DMS53 (cell line): ENCODE data around the gene AOX1.
"Not testable (repeated sequence)": the region's sequence is repeated elsewhere in the genome, so short reads cannot be mapped to it uniquely, and the experiment has no call there.

Experiments
- DNase-seq: peaks from one replicate; lab custom pipeline; 2025; lab: John Stamatoyannopoulos, UW

Gene AOX1

DNA sequence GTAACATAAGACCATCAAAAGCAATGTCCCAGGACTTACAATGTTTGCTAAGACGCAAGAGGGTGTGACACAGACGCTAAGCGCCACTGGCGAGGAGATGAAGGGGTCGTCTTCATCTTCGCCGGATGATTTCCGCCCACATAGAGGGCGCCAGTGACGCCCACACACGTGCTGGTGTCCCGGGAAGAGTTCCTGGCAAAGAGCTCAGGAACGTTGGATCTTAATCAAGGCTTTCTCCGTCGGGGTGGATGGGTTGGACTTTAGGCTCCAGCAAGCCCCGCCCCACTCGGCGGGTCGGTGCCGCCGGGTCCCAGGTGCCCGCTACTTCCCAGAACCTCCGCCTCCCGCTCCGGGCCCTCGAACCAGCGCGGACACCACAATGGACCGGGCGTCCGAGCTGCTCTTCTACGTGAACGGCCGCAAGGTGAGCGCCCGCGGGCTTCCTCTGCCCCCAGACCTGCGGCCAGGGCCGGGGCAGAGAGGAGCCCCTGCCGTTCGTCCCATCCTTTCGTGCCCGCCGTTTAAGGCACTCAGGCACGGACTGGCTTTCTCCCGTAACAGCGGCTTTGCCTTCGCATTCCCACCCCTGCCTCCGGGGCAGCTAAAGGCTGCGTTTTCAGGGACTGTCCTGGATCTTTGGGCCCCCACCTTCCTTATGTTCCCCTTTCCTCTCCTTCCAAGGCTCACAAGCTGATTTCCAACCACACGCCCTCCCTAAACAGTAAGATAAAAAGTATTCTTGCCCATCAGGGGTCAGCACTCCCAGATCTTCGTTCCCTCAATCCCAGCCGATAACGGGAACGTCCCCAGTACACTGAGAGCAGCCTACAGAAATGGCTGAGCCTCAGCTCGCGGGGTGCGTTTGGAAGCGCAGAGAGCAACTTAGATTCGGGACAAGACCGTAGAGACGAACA, at the start of gene AOX1:
Gene AOX1 (plus strand): TSS at position 285 of the 914 bp plus-strand sequence. CDS start 95 bp downstream, at position 380.
- peak; percentile 72 for DNase-seq

DNA sequence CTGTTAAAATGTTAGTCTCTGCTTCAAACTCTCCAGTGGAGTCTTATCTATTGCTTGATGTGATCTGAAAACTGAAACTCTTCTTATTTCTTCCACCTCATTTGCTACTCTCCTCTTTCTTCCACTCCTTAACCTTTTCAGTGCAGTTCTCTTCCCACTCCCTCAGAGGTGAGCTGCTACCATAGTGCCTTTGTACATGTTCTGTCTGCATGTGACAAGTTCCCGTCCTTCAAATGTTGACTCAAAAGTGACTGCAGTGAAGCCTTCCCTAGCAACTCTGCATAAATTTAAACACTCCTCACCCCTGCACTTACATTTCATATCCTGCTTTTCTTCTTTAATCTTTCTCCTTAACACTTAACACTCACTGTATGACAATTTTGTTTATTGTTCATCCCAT, 47.7 kb upstream of the AOX1 start:
- DNase-seq: no peak

DNA sequence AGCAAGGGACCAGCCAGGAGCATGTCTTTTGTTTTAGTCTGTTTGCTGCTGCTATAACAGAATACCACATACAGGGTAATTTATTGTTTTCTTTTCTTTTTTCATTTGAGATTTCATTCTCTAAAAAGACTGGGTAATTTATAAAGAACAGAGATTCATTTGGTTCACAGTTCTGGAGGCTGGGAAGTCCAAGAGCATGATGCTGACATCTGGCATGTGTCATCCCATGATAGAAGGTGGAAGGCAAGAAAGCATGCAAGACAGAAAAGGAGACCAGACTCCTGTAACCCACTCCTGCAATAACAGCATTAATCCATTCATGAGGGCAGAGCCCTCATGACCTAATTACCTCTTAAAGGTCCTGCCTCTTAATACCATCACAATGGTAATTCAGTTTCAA, 45.0 kb upstream of the AOX1 start:
- DNase-seq: no peak

DNA sequence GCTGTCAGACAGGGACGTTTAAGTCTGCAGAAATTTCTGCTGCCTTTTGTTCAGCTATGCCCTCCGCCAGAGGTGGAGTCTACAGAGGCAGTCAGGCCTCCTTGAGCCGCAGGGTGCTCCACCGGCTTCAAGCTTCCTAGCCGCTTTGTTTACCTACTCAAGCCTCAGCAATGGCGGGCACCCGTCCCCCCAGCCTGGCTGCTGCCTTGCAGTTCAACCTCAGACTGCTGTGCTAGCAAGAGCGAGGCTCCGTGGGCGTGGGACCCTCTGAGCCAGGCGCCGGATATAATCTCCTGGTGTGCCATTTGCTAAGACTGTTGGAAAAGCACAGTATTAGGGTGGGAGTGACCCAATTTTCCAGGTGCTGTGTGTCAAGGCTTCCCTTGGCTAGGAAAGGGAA, 19.2 kb upstream of the AOX1 start:
- DNase-seq: not testable (repeated sequence)

DNA sequence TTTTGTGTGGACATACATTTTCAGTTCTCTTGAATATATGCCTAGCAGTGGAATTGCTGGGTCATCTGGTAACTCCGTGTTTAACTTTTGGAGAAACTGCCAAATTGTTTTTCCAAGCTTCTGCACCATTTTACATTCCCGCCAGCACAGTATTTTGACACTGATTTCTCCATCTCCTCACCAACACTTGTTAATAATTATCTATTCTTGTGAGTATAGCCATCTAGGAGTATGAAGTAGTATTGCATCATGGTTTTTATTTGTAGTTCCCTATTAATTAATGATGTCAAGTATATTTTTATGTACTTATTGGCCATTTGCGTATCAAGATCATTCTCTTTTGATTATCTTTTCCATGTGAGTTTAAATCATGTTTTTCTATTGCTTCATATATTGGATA, 17.9 kb upstream of the AOX1 start:
- no peak for DNase-seq

DNA sequence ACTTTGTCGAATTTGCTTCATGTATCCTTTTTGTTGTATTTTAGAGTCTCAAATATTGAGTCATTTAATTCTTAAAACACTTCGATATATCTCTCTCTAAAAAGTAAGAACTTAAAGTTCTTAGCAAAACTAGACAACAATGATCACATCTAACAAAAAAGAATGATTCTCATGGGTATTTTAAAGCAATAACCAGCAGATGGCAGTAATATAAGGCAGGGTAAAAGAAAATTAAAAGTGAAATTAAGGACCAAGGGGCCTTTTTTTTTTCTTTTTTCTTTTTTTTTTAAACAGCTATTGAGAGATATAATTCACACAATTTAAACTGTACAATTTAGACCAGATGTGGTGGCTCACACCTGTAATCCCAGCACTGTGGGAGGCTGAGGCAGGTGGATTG, 9.9 kb upstream of the AOX1 start:
- DNase-seq: peak; percentile 50

DNA sequence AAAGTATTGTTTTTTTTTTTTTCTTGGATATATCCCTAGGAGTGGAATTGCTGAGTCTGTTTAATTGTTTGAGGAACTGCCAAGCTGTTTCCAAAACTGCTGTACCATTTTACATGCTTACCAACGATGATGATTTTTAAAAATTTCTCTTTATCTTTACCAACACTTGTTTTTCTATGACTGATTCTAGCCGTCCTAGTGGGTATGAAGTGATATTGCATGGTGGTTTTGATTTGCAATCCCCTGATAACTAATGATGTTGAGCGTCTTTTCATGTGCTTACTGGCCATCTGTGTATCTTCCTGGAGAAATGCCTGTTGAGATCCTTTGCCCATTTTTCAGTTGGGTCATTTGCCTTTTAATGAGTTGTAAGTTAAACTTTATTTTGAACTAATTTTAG, 8.8 kb upstream of the AOX1 start:
- DNase-seq: no peak

DNA sequence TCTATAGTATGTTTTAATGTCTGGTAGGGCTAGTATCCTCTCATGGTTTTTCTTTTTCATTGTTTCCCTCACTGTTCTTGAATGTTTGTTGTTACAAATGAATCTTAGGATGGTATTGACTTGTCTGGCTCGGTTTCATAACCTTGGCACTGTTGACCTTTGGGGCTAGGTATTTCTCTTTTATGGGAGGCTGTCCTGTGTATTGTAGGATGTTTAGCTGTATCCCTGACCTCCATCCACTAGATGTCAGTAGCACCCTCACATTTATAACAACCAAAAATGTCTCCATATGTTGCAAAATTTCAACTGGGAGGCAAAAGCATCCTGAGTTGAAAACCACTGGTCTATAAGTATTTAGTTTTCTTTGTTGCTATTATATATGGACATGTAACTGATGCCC, 7.0 kb upstream of the AOX1 start:
- peak; percentile 64 for DNase-seq

DNA sequence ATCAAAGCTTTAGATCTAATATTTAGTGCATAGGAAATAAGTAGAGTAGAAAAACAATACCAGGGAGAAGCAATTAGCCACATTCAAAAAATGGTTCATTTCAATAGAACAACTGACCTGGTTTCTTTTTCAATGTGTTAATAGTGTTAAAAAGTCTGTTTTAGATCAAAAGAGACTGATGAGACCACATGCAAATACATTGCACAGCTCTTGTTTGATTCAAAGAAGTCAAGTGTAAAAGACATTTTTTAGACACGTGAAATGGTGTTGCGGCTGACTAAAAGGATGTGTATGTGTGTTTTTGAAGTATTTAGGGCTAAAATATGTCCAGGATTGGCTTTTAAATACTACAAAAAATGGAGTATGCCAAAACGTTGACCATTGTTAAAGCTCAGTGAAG, 1.2 kb upstream of the AOX1 start:
- no peak for DNase-seq

DNA sequence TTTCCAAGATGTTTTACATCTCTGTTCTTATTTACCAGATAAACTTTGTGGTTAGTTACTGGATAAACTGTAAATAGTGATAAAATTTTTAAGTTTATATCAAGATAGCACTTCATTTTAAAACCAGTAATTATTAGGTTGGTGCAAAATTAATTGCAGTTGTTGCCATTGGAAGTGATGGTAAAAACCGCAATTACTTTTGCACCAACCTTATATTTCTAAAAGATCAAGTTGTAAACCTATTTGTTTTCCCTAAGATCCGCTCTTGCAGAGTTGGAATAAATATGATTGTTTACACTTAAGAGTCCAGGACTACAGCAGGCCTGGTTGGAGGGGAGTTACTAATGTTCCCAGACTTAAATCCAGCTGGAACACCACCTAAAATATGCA, 479 bp upstream of the AOX1 start:
- DNase-seq: no peak

DNA sequence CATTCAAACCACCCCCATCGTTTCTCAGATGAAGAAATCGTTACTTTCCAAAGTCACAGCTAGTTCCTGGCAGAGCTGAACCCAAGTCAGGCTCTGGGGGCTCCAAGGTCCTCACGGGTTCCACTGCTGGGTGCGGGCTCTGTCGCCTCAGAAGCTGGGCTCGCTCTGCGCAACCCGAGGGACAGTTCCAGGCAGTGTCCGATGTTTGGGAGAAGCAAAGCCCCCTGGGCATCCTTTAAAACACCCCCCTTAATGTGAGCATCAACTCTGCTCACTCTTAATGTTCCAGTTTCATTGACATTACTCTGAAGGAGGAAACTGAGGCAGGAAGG, 796 bp downstream of the AOX1 start:
- no peak for DNase-seq

DNA sequence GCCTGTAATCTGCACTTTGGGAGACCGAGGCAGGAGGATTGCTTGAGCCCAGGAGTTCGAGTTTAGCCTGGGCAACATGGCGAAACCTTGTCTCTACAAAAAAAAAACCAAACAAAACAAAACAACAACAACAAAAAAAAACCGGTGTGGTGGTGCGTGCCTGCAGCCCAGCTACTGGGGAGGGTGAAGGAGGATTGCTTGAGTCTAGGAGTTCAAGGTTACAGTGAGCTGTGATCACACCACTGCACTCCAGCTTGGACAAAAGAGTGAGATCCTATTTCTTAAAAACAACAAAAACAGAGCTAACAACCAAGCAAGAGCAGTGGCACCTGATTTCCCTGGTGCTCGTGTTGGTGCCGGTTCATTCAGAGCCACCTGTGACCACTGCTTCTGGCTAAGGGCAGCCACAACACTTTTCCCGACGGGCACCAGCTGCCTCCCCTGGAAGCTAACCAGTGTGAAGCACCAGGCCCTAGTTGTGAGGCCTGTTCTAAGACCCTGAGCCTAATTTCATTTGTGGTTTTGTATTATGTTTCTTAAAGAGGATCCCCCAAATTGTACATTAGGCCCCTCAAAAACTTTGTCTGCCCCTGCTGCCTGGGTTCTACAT, 1.3 kb downstream of the AOX1 start:
- DNase-seq: no peak

DNA sequence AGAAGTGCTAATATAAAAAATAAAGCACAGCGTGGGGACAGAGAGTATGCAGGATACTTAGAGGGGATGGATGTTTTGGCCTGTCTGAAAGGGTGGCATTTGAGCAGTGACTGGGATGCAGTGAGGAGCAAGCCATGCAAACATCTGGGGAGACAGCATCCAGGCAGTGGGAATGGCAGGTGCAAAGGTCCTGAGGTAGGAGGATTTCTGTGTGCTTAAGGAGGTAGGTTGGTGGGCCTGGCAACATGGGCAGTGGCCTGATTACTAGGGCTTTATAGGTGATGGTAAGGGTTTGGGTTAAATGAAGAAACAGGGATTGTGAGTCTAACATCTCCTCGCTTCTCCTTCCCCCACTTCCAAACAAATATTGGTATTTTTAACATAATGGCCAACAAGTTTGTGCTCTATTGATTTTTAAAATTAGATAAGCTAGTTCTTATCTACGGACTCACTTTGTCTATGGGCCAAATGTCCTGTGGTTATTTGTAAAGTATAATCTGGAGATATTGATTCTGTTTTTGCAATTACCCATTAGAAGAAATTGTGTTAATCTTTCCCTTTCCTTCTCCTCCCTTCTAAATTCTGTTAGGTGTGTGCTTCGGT, 2.4 kb downstream of the AOX1 start:
- DNase-seq: no peak

DNA sequence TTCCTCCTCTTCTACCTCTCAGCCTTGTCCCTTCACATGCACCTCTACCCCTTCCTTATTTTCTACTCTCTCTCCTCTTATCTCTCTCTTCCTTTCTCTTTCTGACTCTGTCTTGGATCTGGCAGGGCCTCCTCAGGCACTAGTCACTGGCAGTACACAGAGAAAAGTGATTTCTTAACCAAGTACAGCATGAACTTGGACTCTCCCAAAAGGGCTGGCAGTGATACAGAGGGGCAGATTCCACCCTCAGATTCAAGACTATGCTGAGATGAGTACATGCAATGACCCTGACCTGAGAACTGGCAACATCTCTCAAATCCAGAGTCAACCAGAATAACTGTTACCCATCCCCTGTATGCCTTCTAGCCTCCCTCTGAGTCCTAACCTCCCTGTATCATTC, 4.3 kb downstream of the AOX1 start:
- no peak for DNase-seq

DNA sequence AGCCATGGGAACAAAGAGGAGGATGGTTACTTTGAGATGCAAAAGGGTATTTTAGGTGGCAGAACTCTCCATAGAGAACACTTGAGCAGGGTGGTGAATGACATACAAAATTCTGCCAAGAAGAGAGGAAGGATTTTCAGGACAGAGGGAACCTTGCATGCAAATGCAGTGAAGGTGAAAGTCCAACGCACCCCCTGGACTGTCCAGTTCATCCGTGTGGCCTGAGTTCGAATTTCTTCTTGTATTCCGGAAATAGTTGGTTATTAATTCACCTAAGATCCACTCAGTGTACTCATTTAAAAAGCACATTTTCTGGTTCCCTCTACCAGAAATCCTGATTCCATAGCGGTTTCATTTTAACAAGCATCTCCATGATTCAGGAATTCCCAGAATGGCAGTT, 5.5 kb downstream of the AOX1 start:
- DNase-seq: no peak

DNA sequence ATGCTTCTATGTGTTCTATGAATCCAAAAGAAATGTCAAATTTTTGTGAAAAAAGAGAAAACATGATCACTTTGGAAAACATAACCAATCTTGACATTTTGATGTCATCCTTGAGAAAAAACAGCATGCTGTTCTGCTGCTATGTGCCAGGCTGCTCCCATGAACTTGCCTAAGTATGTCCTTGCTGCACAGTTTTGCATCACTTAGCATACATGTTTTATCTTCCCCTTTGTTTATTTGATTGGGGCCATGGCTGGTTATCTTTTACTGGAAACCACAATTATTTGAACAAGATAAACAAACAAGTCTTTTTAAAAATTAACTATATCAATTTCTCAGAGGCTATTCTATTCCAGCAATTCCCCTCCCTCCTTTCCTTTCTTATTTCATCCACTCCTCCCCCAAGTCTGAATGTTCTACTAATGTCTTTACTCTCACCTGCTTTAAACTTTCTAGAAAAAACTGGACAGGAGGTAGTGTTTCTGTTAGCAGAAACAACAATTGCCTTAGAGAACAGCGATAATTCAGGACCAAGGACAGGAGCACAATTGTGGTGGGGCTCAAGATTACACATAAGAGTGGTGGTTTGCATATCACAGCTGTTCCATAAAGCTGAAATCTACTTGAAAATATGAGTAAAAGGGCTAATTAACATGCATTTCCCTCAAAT, 6.7 kb downstream of the AOX1 start:
- DNase-seq: peak; percentile 46

DNA sequence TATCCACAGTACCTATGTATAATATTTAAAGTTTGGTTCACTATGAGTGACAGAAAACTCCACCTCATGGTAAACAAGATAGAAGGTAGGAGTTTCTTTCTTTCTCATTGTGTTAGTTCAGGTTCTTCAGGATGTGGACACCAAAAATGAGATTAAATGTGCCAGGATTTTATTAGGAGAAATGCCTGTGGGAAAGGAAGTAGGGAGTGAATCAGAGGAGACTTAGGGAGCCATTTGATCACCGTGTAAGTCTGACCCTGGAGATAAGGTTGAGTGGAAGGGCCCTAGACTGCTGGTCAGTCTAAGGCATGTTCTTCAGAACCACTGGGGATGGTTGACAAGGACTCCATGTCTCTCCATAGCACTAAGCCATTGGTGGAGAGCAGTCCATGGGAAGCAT, 8.1 kb downstream of the AOX1 start:
- DNase-seq: no peak

DNA sequence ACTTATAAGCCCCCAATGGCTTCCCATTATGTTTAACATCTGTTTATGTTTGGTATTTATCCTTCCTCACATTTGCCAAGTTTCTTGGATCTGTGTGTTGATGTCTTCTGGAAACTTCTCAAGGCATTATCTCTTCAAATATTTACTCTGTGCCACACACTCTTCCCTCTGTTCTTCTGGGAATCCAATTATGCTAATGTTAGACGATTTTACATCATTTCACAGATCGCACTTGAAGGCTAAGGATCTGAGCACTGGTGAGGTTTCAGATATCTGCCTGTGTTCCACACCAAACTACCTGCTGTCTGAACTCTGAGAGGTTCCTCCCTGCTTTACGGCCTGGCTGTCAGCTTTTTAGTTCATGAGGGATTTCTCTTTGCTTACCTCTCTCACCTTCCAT, 10.1 kb downstream of the AOX1 start:
- DNase-seq: peak; percentile 51

DNA sequence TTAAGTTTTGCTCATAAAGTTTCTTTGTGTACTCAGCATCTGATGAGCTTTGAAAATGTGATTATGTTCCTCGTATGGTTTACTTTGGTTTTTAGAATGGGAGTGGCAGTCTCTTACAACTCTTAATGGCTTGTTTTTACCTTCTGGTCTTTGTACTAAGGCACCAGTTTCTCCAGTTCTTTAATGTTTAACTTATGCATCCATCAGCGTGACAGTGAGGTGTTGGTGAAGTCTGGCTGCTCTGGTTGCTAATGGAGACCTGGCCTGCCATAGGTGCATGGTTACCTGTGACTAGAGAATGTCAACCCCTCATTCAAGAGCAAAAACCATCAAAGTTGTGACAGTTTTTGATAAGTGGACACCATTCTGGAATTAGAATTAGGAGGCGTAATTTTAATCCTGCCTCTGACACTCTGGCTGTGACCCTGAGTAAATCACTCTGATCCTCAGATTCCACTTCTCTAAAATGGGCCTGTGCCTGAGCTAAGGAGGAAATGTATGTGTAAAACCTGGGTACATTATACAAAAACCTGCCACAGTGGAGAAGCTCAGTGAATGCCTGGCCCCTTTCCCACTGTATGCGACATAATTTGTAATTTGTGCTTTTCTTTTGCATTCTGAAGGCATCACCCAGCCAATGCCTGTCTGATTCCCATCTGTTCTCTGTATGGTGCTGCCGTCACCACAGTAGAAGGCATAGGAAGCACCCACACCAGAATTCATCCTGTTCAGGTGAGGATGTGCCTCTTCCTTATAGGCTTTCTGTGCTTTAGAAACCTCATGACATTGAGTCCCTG, 11.2 kb downstream of the AOX1 start:
- peak; percentile 92 for DNase-seq

DNA sequence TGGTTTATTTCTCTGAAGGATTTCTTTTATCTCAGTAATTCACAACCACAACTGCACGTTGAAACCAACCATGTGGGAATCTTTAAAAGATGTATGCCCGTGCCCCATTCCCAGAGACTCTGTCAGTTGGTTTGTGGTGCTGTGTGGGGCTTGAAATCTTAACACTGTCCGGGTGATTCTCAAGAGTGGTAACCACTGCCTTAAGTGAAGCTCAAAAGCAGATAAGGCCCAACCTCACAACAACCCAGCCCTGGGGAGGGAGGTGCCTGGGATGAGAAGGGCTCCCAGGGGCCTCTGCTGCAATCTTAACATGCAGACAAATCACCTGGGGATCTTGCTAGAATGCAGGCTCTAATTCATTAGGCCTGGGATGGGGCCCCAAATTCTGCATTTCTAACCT, 13.4 kb downstream of the AOX1 start:
- DNase-seq: no peak

DNA sequence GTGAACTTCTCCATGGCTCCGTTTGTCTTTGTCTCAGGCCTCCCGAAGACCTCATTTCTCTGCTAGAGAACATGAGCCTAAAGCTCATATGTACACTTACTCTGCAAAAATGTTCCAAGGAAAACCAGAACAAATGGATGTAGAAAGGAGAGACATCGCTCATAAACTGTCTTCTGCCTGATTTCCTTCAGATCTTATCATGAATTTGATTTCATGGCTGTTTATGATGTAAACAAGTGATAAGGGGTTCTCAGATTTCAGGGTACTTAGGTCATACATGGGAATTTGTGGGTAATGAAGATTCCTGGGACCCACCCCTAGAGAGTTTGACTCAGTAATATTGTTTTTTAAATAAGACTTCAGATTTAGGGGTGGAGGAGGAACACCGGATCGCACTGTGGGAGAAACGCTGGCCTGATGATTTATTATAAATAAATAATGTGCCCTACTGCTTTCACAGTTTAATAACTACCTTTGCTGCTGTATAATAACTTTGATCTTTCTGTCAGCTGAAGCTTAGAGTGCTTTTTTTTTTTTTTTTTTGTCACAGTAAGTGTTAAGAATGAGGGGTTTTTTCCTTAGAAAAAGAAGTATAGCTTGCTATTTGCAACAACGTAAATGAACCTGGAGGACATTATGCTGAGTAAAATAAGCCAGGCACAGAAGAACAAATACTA, 14.9 kb downstream of the AOX1 start:
- DNase-seq: no peak
